Fibroblast of villous mesenchyme (primary cell): ENCODE measurements around the gene KCNMB2. TPM values are rescaled to one million over a fixed set of nuclear protein-coding genes. Genes with fewer than 3 reads are reported as not detected.

Experiments used
- DNase-seq: peaks from one replicate; pipeline ENCODE4 v3.0.0-alpha.2; 2010; ENCODE audit warnings: low read depth
- H3K4me3 ChIP-seq: 2 replicates; pipeline ENCODE4 v1.5.1; 2011; ENCODE audit warnings: low read depth, mild to moderate bottlenecking, low read length
- total RNA-seq: library from RNA; depleted of rRNA; stranded (reverse); fragments of >200 nt; gene quantifications from 2 replicates; pipeline ENCODE4 v1.2.3, GENCODE V29; 2012
- TF ChIP-seq, protein P1 (sequence below): IDR thresholded peaks from 2 replicates; pipeline ENCODE4 v1.5.1; 2012; ENCODE audit warnings: low read depth, mild to moderate bottlenecking, low read length; ENCODE audit not compliant: insufficient read depth

The KCNMB2 gene
- total RNA-seq, 1 donor = not detected

DNA sequence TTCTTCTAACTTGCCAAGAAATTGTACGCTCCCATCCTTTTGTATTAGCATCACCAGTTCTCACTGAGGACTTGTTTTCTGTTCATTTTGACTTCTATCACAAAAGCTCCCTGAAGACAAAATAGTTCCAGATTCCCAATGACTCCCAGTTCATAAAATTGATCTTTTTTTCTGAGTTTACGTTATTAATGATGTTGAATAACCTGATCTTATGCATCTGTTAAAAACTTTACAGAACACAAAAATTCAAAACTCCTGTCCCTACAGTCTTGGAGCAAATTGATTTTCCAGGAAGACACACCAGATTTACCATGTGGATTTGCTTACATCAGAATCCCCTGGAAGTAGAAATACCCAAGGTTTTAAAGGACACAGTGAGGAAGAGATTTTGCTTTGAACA lies 8.3 kb upstream of the KCNMB2 start:
- no peak overlapping the region for H3K4me3 ChIP-seq
- DNase-seq = no peak
- TF ChIP-seq, protein P1, sequence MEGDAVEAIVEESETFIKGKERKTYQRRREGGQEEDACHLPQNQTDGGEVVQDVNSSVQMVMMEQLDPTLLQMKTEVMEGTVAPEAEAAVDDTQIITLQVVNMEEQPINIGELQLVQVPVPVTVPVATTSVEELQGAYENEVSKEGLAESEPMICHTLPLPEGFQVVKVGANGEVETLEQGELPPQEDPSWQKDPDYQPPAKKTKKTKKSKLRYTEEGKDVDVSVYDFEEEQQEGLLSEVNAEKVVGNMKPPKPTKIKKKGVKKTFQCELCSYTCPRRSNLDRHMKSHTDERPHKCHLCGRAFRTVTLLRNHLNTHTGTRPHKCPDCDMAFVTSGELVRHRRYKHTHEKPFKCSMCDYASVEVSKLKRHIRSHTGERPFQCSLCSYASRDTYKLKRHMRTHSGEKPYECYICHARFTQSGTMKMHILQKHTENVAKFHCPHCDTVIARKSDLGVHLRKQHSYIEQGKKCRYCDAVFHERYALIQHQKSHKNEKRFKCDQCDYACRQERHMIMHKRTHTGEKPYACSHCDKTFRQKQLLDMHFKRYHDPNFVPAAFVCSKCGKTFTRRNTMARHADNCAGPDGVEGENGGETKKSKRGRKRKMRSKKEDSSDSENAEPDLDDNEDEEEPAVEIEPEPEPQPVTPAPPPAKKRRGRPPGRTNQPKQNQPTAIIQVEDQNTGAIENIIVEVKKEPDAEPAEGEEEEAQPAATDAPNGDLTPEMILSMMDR = no peak

DNA sequence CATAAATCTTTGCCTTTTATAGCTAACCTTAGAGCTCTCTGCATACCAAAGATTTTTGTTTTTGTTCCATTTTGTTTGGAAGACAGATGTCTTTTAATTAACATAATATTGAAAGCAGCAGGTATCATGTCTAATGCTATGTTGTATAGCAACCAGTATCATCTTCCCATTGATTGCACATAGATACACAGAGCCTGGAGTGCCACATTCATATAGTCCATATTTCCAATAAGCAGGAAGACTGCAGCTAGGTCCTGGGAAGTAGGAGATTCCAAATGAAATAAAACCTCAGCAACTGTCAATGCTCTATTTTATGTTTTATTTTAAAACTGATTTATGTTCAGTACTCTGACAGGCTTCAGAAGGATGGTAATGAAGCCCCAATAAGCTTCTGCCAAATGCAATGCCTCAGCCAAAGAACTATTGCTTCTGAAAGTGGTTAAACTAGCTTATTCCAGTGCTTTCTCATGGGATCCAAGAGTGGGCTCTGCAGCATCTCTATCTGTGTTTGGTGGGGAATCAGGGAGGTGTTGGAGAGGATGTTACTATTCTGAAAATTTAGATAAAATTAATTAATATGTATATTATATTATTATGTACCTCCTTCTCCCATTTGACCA lies 6.5 kb upstream of the KCNMB2 start:
- no peak overlapping the region for H3K4me3 ChIP-seq
- DNase-seq = no peak
- TF ChIP-seq, protein P1 = no peak

DNA sequence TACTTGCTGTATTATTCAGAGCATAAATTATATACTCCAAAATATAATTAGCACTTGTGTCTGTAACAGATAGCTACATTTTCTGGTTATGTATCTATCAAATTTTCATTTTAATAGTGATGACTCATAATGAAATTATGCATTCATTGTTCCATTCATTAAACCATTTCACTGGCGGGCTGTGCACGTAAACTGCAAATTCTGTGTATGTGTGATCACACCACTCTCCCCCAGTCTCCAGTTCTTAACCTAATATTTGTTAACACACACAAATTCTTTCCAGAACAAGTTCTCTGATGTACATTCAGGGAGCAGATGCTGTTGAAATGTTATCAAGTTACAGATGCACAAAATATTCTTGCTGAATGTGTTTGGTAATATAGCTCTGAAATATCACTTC lies 3.8 kb upstream of the KCNMB2 start:
- TF ChIP-seq, protein P1 = no peak
- no peak for DNase-seq
- H3K4me3 ChIP-seq = no peak overlapping the region

DNA sequence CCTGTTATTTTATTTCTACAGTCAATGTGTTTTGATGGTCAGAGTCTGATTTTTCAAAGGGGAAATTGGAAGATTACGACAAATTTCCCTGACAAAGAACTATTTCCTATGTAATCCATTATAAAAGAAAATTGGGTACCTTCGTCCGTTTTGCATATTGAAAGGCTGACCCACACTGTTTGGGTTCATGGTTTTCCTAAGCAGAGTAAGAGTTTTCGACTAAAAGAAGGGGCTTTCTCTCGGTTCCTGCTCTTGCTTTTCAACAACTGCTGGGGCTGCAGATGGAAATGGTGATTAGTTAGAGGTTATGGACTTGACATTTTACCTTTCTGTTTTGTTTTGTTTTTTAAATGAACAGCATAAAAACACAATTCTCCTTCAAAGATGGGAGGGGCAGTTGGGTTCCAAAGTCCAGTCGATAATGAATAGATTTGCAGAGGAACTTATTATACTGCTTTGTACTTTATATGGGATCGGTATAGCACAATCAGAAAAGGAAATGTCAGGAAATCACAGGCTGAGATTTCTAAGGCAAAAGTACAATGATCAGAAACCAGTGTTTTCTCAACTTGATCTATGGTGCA lies 978 bp downstream of the KCNMB2 start:
- TF ChIP-seq, protein P1 = no peak
- no peak overlapping the region for H3K4me3 ChIP-seq
- no peak for DNase-seq

DNA sequence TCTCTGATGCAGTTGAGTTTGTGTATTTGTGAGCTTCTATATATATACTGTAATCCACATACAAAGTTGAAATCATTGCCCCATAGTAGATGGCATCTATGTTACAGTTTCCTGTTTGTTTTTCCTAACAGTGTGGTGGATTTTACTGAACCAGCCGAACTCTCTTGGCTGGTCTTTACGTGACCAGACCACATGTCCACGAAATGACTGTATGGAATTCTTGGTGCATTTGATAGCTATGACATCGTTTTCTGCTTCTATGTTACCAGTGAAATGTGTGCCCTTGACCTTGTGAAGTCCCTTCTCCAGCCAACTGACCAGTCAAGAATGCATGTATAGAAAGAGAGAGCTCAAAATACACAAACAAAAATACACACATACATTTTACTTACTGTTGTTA lies 1.8 kb downstream of the KCNMB2 start:
- no peak for DNase-seq
- TF ChIP-seq, protein P1 = no peak
- H3K4me3 ChIP-seq = no peak overlapping the region

DNA sequence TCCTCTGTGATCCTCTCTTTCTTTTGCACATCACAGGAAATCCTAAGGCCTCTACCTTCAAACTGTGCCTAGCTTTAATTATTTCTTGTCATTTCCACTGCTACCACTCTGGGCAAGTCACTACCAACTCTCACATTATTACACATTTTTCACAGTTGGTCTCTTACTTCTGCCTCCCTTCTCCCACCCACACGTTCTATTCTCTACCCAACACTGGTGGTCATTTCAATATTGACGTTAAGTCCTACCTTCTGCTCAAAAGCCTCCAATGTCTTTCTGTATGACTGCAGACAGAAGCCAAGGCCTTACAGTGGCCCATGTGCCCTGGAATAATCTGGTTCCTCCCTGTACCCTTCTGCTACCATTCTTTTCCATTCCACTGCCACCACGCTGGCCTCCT lies 3.9 kb downstream of the KCNMB2 start:
- no peak overlapping the region for H3K4me3 ChIP-seq
- no peak for DNase-seq
- TF ChIP-seq, protein P1 = no peak

DNA sequence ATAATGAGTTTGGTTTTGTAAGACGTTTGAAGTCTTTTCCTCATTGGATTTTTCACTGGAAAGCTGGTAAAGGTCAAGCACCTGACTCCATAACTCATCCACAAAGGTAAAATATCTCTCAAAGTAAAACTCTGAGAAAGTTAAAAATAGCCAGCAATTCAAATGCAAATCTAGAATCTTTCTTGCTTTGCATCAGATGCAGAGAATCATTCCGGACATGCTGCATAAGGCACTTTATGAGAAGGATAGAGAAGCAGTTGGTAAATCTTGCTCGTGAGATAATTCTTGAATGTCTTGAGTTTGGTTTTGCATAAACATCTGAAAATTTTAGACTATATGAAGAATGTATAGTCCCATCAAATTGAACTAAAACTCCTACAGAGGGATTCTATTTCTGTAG lies 9.1 kb downstream of the KCNMB2 start:
- DNase-seq = no peak
- TF ChIP-seq, protein P1 = no peak
- no peak overlapping the region for H3K4me3 ChIP-seq
